H1 (cell line): ENCODE measurements around the gene FRMD4A. TPM values are rescaled to one million over a fixed set of nuclear protein-coding genes. Genes with fewer than 3 reads are reported as not detected.

Experiments used
- CTCF ChIA-PET: fragments of 300-600 bp; sonication (Branson Sonifier 250); formaldehyde crosslinking; loops from one replicate; lab custom pipeline; 2021; ENCODE audit not compliant: partially characterized antibody; lab: Charles Lee
- POLR2A ChIA-PET: fragments of 300-600 bp; sonication (Branson Sonifier 250); formaldehyde crosslinking; loops from one replicate; lab custom pipeline; 2021; ENCODE audit warnings: inconsistent platforms; ENCODE audit not compliant: partially characterized antibody; lab: Charles Lee
- DNase-seq, 2 experiments: peaks; one replicate each; pipeline versions ENCODE4 v3.0.0 to v3.0.0-alpha.2; 2010 to 2022; ENCODE audit warnings: low spot score in 2 of 2, low read depth in 1 of 2, mixed read lengths in 1 of 2
- FAIRE-seq: peaks from 2 replicates; lab custom pipeline; 2011; peaks lifted over from hg19 to GRCh38; lab: Jason Lieb, UNC
- H2AFZ ChIP-seq: 2 replicates; pipeline ENCODE4 v1.8.1; 2012; ENCODE audit warnings: low read length, inconsistent platforms
- H2AK5ac ChIP-seq: 2 replicates; pipeline ENCODE4 v1.6.1; 2013; ENCODE audit warnings: low read depth, low read length
- H2BK120ac ChIP-seq: replicated peaks from 2 replicates; pipeline ENCODE3; 2013; ENCODE audit warnings: low read depth, low read length, inconsistent platforms
- H2BK12ac ChIP-seq: 2 replicates; pipeline ENCODE4 v1.6.1; 2013; ENCODE audit warnings: low read depth, low read length
- H2BK15ac ChIP-seq: 2 replicates; pipeline ENCODE4 v1.6.1; 2013; ENCODE audit warnings: low read length
- H2BK20ac ChIP-seq: 2 replicates; pipeline ENCODE4 v1.6.1; 2013; ENCODE audit warnings: low read length
- H2BK5ac ChIP-seq: 2 replicates; pipeline ENCODE4 v1.6.1; 2013; ENCODE audit warnings: low read depth, low read length
- H3K14ac ChIP-seq: 2 replicates; pipeline ENCODE4 v1.6.1; 2013; ENCODE audit warnings: inconsistent platforms; ENCODE audit not compliant: insufficient read length
- H3K18ac ChIP-seq: 2 replicates; pipeline ENCODE4 v1.6.1; 2013; ENCODE audit warnings: low read length; ENCODE audit errors: extremely low read depth
- H3K23ac ChIP-seq: 2 replicates; pipeline ENCODE4 v1.6.1; 2013; ENCODE audit warnings: inconsistent platforms; ENCODE audit not compliant: insufficient read length
- H3K23me2 ChIP-seq: 2 replicates; pipeline ENCODE4 v1.6.1; 2013; ENCODE audit warnings: low read depth, low read length
- H3K27ac ChIP-seq: 2 replicates; pipeline ENCODE4 v1.6.1; 2011; ENCODE audit warnings: low read depth, low read length, inconsistent platforms
- H3K27me3 ChIP-seq, 4 experiments: replicated peaks in 1 of 4; 1 replicate in 1 of 4; 2 replicates in 3 of 4; pipeline versions ENCODE4 v1.6.1 to v1.8.1; 2011 to 2013; ENCODE audit warnings: low read length in 3 of 4, mild to moderate bottlenecking in 3 of 4, inconsistent platforms in 2 of 4, mixed read lengths in 2 of 4, moderate library complexity in 1 of 4; ENCODE audit not compliant: control insufficient read depth in 3 of 4, insufficient read depth in 3 of 4; ENCODE audit errors: extremely low read depth in 1 of 4
- H3K36me3 ChIP-seq, 4 experiments: 2 replicates each; pipeline versions ENCODE4 v1.6.1 to v1.8.1; 2011 to 2013; ENCODE audit warnings: mild to moderate bottlenecking in 4 of 4, low read length in 3 of 4, moderate library complexity in 2 of 4, control low read depth in 1 of 4, inconsistent platforms in 1 of 4; ENCODE audit not compliant: insufficient read depth in 4 of 4, control insufficient read depth in 2 of 4
- H3K4ac ChIP-seq: replicated peaks from 2 replicates; pipeline ENCODE3; 2013; ENCODE audit warnings: low read length, low read depth, mixed read lengths, inconsistent platforms; ENCODE audit not compliant: insufficient read length
- H3K4me1 ChIP-seq, 4 experiments: replicated peaks in 1 of 4; 1 replicate in 1 of 4; 2 replicates in 3 of 4; pipeline versions ENCODE4 v1.6.1 to v1.8.1; 2011 to 2013; ENCODE audit warnings: low read length in 3 of 4, inconsistent platforms in 2 of 4, mixed read lengths in 1 of 4; ENCODE audit not compliant: insufficient read depth in 4 of 4, control insufficient read depth in 3 of 4
- H3K4me2 ChIP-seq, 2 experiments: 2 replicates each; pipeline versions ENCODE4 v1.6.1 to v1.8.1; 2011 to 2013; ENCODE audit warnings: low read depth in 2 of 2, low read length in 2 of 2, control low read depth in 1 of 2, inconsistent platforms in 1 of 2, mild to moderate bottlenecking in 1 of 2; ENCODE audit not compliant: insufficient read depth in 1 of 2
- H3K4me3 ChIP-seq, 4 experiments: fragments of 200-600, 300-600 bp in 1 of 4; sonication (generic), shearing (Covaris generic), sonication (Bioruptor Twin) in 1 of 4; 2 replicates each; pipeline versions ENCODE4 v1.5.1 to v1.8.1; 2011 to 2016; ENCODE audit warnings: low read length in 4 of 4, low read depth in 3 of 4, control low read depth in 2 of 4, inconsistent platforms in 2 of 4, mild to moderate bottlenecking in 2 of 4, mixed read lengths in 1 of 4, moderate library complexity in 1 of 4; ENCODE audit not compliant: insufficient read depth in 2 of 4; ENCODE audit errors: extremely low read depth in 1 of 4
- H3K56ac ChIP-seq: replicated peaks from 2 replicates; pipeline ENCODE3; 2013; ENCODE audit warnings: low read depth, mild to moderate bottlenecking, mixed read lengths, low read length, inconsistent platforms; ENCODE audit not compliant: insufficient read length
- H3K79me1 ChIP-seq: 2 replicates; pipeline ENCODE4 v1.6.1; 2013; ENCODE audit warnings: low read depth, low read length, control low read depth
- H3K79me2 ChIP-seq, 2 experiments: 2 replicates each; pipeline versions ENCODE4 v1.6.1 to v1.8.1; 2012 to 2013; ENCODE audit warnings: low read length in 2 of 2, mild to moderate bottlenecking in 2 of 2, inconsistent platforms in 1 of 2; ENCODE audit not compliant: insufficient read depth in 2 of 2, control insufficient read depth in 1 of 2
- H3K9ac ChIP-seq, 4 experiments: replicated peaks in 1 of 4; 1 replicate in 1 of 4; 2 replicates in 3 of 4; pipeline versions ENCODE4 v1.6.1 to v1.8.1; 2011 to 2013; ENCODE audit warnings: low read depth in 3 of 4, low read length in 3 of 4, control low read depth in 2 of 4, mild to moderate bottlenecking in 2 of 4, moderate library complexity in 2 of 4, inconsistent platforms in 1 of 4; ENCODE audit errors: extremely low read depth in 1 of 4
- H3K9me3 ChIP-seq, 2 experiments: 2 replicates each; pipeline versions ENCODE4 v1.6.1 to v1.8.1; 2012 to 2013; ENCODE audit warnings: mild to moderate bottlenecking in 2 of 2, moderate library complexity in 2 of 2, control low read depth in 1 of 2, inconsistent platforms in 1 of 2, low read depth in 1 of 2, low read length in 1 of 2, mixed read lengths in 1 of 2; ENCODE audit not compliant: insufficient read depth in 2 of 2
- H4K20me1 ChIP-seq, 2 experiments: replicated peaks in 1 of 2; 2 replicates each; pipeline versions ENCODE3 to v1.8.1; 2011 to 2013; ENCODE audit warnings: inconsistent platforms in 2 of 2, low read length in 2 of 2, mild to moderate bottlenecking in 1 of 2; ENCODE audit not compliant: insufficient read depth in 2 of 2, control insufficient read depth in 1 of 2
- H4K5ac ChIP-seq: 2 replicates; pipeline ENCODE4 v1.6.1; 2013; ENCODE audit warnings: low read length, low read depth, mixed read lengths, inconsistent platforms; ENCODE audit not compliant: insufficient read length
- H4K8ac ChIP-seq: 2 replicates; pipeline ENCODE4 v1.8.0; 2013; ENCODE audit warnings: mild to moderate bottlenecking, moderate library complexity, low read length, inconsistent platforms; ENCODE audit not compliant: insufficient read depth; ENCODE audit errors: extremely low read depth
- H4K91ac ChIP-seq: replicated peaks from 2 replicates; pipeline ENCODE3; 2013; ENCODE audit warnings: low read length, mixed read lengths, inconsistent platforms; ENCODE audit not compliant: insufficient read length
- BCL11A ChIP-seq, 2 experiments: IDR thresholded peaks; one replicate each; pipeline ENCODE4 v1.6.1; 2011; ENCODE audit warnings: low read depth in 2 of 2, low read length in 2 of 2, mild to moderate bottlenecking in 2 of 2
- CREB1 ChIP-seq: IDR thresholded peaks from 2 replicates; pipeline ENCODE4 v1.6.1; 2012; ENCODE audit warnings: inconsistent platforms
- CTBP2 ChIP-seq: IDR thresholded peaks from 2 replicates; pipeline ENCODE4 v1.7.0; 2011; ENCODE audit warnings: borderline replicate concordance, mild to moderate bottlenecking, moderate library complexity, mixed read lengths, low read length; ENCODE audit not compliant: insufficient read depth, insufficient read length
- GTF2F1 ChIP-seq: IDR thresholded peaks from 2 replicates; pipeline ENCODE4 v1.6.1; 2012; ENCODE audit warnings: low read depth, low read length, improper control_type of control experiment, borderline replicate concordance
- HDAC2 ChIP-seq, 2 experiments: fragments of 300-600 bp in 1 of 2; sonication (generic) in 1 of 2; IDR thresholded peaks; 2 replicates each; pipeline ENCODE4 v1.6.1; 2011 to 2012; ENCODE audit warnings: low read depth in 2 of 2, low read length in 2 of 2, mild to moderate bottlenecking in 2 of 2, moderate library complexity in 2 of 2, borderline replicate concordance in 1 of 2, inconsistent platforms in 1 of 2
- HDAC6 ChIP-seq: IDR thresholded peaks from one replicate; pipeline ENCODE4 v1.7.1; 2012; ENCODE audit warnings: low read depth, mild to moderate bottlenecking, inconsistent platforms, low read length, moderate library complexity
- POLR2AphosphoS5 ChIP-seq: IDR thresholded peaks from 2 replicates; pipeline ENCODE4 v1.6.1; 2011; ENCODE audit warnings: low read depth, low read length
- RAD21 ChIP-seq, 2 experiments: IDR thresholded peaks in 1 of 2; conservative IDR thresholded peaks in 1 of 2; 2 replicates each; pipeline ENCODE4 v1.6.1; 2011; ENCODE audit warnings: low read depth in 2 of 2, low read length in 2 of 2, improper control_type of control experiment in 1 of 2, inconsistent platforms in 1 of 2, mild to moderate bottlenecking in 1 of 2, moderate library complexity in 1 of 2
- RNF2 ChIP-seq: fragments of 200-900, 300-1000 bp; sonication (generic); IDR thresholded peaks from 2 replicates; pipeline ENCODE4 v1.7.1; 2016; ENCODE audit warnings: borderline replicate concordance, low read depth, mild to moderate bottlenecking, antibody characterized with exemption, low read length; ENCODE audit not compliant: poor library complexity, severe bottlenecking; ENCODE audit errors: missing control alignments
- RXRA ChIP-seq: IDR thresholded peaks from 2 replicates; pipeline ENCODE4 v1.6.1; 2011; ENCODE audit warnings: low read depth, mild to moderate bottlenecking, low read length, moderate library complexity; ENCODE audit not compliant: insufficient read depth
- SP2 ChIP-seq: IDR thresholded peaks from 2 replicates; pipeline ENCODE4 v1.6.1; 2012; ENCODE audit warnings: mild to moderate bottlenecking, low read length, inconsistent platforms
- TBP ChIP-seq: IDR thresholded peaks from 2 replicates; pipeline ENCODE4 v1.6.1; 2011; ENCODE audit warnings: low read depth, low read length, improper control_type of control experiment
- TCF12 ChIP-seq: IDR thresholded peaks from 2 replicates; pipeline ENCODE4 v1.6.1; 2011; ENCODE audit warnings: low read depth, mild to moderate bottlenecking, low read length
- WGBS, 2 experiments: shearing (Covaris generic) in 1 of 2; methylation state at CpG; one replicate each; pipeline versions ENCODE4 v1.1.6 to v1.1.7; 2013 to 2015; ENCODE audit warnings: low lambda C conversion rate in 2 of 2, mixed read lengths in 2 of 2, inconsistent platforms in 1 of 2, low coverage in 1 of 2, missing lambda C conversion rate in 1 of 2; ENCODE audit not compliant: insufficient replicate concordance in 2 of 2, insufficient coverage in 1 of 2, insufficient read length in 1 of 2; ENCODE audit errors: extremely low coverage in 1 of 2, missing lambda C conversion rate in 1 of 2; 5-methylcytosine and 5-hydroxymethylcytosine counted together
- polyA plus RNA-seq, 7 experiments: library from polyadenylated mRNA; depleted of rRNA in 3 of 7; stranded (reverse) in 5 of 7; unstranded in 2 of 7; fragments of >200 nt in 5 of 7; fragments of 200-250 nt in 2 of 7; gene quantifications; 1 replicate in 5 of 7; 2 replicates in 1 of 7; 4 replicates in 1 of 7; pipeline versions ENCODE4 v1.2.1 to v1.2.3, GENCODE V29; 2011 to 2013; ENCODE audit warnings: missing spikeins in 2 of 7, mixed read lengths in 2 of 7
- total RNA-seq: library from RNA; stranded (reverse); fragmentation: NEBNext Ultra II Directional; extraction: Animal tissue kit (Norgen Biotek cat#: 25700); gene quantifications from 2 replicates; pipeline ENCODE4 v1.2.1, GENCODE V29; 2021

FRMD4A gene
- total and polyA plus RNA-seq, 2 of the 8 experiments (the other 6 are each of a cell fraction or from before 2014, with no cell fraction given) = 38.6 to 39.6 TPM

GRCh38 chr10:13993673-13994089 is 337.0 kb downstream of the FRMD4A start:
- no peak overlapping the region for H4K91ac ChIP-seq
- no peak overlapping the region for H3K4me3 ChIP-seq
- WGBS, 2 experiments = 71% methylated on average over 1 of the region's 3 CpGs; no CpG with 5 or more reads in 1 of the 2 experiments
- no peak overlapping the region for H4K8ac ChIP-seq
- no peak for FAIRE-seq
- no peaks in the 10 kb centered on the region for H4K20me1 ChIP-seq
- CTCF ChIA-PET = interaction anchor here (0.6 to 1.2 kb wide), 4 partner anchors 17 to 749 kb away, joined by 3 to 5 read pairs (median 4); no protein-coding TSS in a partner anchor
- no peaks in the 10 kb centered on the region for H3K79me2 ChIP-seq
- no peak overlapping the region for H3K23ac ChIP-seq
- POLR2A ChIA-PET = interaction anchor here (0.6 kb wide), 1 partner anchor 187 kb away, joined by 4 read pairs; no protein-coding TSS in a partner anchor
- no peak overlapping the region for H2BK5ac ChIP-seq
- H2AFZ ChIP-seq = no peak overlapping the region
- no peak overlapping the region for H3K4me2 ChIP-seq
- no peak overlapping the region for H2BK12ac ChIP-seq
- H3K9me3 ChIP-seq = no peaks in the 10 kb centered on the region
- no peak overlapping the region for H3K56ac ChIP-seq
- no peak overlapping the region for H2BK15ac ChIP-seq
- H2BK120ac ChIP-seq = no peak overlapping the region
- no peak for TF ChIP-seq RXRA
- TF ChIP-seq CREB1 = no peak
- TF ChIP-seq POLR2AphosphoS5 = no peak
- no peak for TF ChIP-seq TBP
- no peak for TF ChIP-seq RAD21 (IDR thresholded peaks at IDR 0.05 in 1 of 2, conservative IDR thresholded peaks at IDR 0.05 in 1 of 2; ENCODE audit: low read depth in 2 of 2, low read length in 2 of 2)
- no peak for TF ChIP-seq CTBP2
- no peak for TF ChIP-seq RNF2
- no peak for TF ChIP-seq SP2
- no peak for TF ChIP-seq BCL11A (IDR thresholded peaks at IDR 0.05; ENCODE audit: low read depth in 2 of 2, low read length in 2 of 2)
- TF ChIP-seq TCF12 = no peak
- no peak for TF ChIP-seq HDAC6
- no peak for TF ChIP-seq GTF2F1
- TF ChIP-seq HDAC2 (IDR thresholded peaks at IDR 0.05; ENCODE audit: borderline replicate concordance in 1 of 2, low read depth in 2 of 2, low read length in 2 of 2) = no peak
- no peak overlapping the region for H3K18ac ChIP-seq
- no peaks in the 10 kb centered on the region for H3K36me3 ChIP-seq
- H3K27me3 ChIP-seq = no peaks in the 10 kb centered on the region
- no peak overlapping the region for H2BK20ac ChIP-seq
- no peaks in the 10 kb centered on the region for H3K79me1 ChIP-seq
- H2AK5ac ChIP-seq = no peak overlapping the region
- no peaks in the 10 kb centered on the region for H3K23me2 ChIP-seq
- H3K27ac ChIP-seq = no peak overlapping the region
- H3K4ac ChIP-seq = no peak overlapping the region
- H3K14ac ChIP-seq = no peak overlapping the region
- DNase-seq = no peak
- no peak overlapping the region for H4K5ac ChIP-seq
- peaks cover 0 to 4% (median 0%) of the 10 kb centered on the region in 4 experiments; a peak in 1 of 7 replicates for H3K4me1 ChIP-seq
- no peak overlapping the region for H3K9ac ChIP-seq
